Cardiac muscle cell (in vitro differentiated cells and primary cell): ENCODE data around the gene RERE. TPM values are rescaled to one million over a fixed set of nuclear protein-coding genes. Genes with fewer than 3 reads are reported as not detected.

Experiments
- DNase-seq, 2 donors: peaks; one replicate each; pipeline versions ENCODE4 v3.0.0 to v3.0.0-alpha.2; 2010 to 2017; ENCODE audit warnings: low read depth in 1 of 2, low spot score in 1 of 2
- H3K27ac ChIP-seq: fragments of 200-600 bp; sonication (generic); 2 replicates; pipeline ENCODE4 v1.5.1; 2016
- H3K27me3 ChIP-seq: fragments of 200-600 bp; sonication (generic); 2 replicates; pipeline ENCODE4 v1.6.0; 2016; ENCODE audit warnings: control low read depth
- H3K36me3 ChIP-seq: fragments of 200-600 bp; sonication (generic); 2 replicates; pipeline ENCODE4 v1.5.1; 2016; ENCODE audit warnings: control low read depth
- H3K4me1 ChIP-seq: fragments of 200-600 bp; sonication (generic); 2 replicates; pipeline ENCODE4 v1.8.1; 2017; ENCODE audit warnings: low read depth, mild to moderate bottlenecking, mixed run types
- H3K4me3 ChIP-seq: fragments of 200-600 bp; sonication (generic); 2 replicates; pipeline ENCODE4 v1.5.1; 2016; ENCODE audit warnings: mild to moderate bottlenecking
- H3K9me3 ChIP-seq: fragments of 200-600 bp; sonication (generic); 2 replicates; pipeline ENCODE4 v1.5.1; 2017; ENCODE audit warnings: low read depth, mild to moderate bottlenecking, control low read depth
- CTCF ChIP-seq: IDR thresholded peaks from 2 replicates; pipeline ENCODE4 v1.5.1; 2012; ENCODE audit warnings: low read depth, mild to moderate bottlenecking, low read length
- polyA plus RNA-seq: library from polyadenylated mRNA; unstranded; fragments of >200 nt; fragmentation: Nextera tagmentation; extraction: Ambion mirVana; gene quantifications from 2 replicates; pipeline ENCODE4 v1.2.1, GENCODE V29; 2016
- total RNA-seq: library from RNA; depleted of rRNA; stranded (reverse); fragments of >200 nt; gene quantifications from 2 replicates; pipeline ENCODE4 v1.2.3, GENCODE V29; 2016

Gene RERE
- total and polyA plus RNA-seq, 2 experiments from 2014 or later: 72.5 to 81.0 TPM

DNA sequence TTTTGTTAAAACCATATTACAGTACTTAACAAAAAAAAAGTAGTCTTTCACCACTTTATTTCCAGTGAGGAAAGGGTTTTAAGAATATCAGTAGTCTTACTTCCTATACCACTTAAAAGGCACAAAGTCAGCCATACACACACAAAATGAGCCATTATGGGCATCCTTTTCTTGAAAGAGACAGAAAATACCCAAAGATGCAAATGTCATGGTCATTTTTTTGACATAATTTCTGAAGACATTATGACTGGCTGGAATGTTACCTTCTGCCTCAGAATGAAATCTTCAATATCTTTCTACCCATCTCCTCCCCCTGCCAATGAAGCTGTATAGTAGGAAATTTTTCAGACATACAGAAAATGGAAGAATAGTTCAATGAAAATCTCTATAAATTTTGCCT is 261.9 kb downstream of the RERE start:
- no peak overlapping the region for H3K4me3 ChIP-seq
- H3K27ac ChIP-seq: peak overlapping the region; percentile 22
- TF ChIP-seq CTCF: no peak
- no peaks in the 10 kb centered on the region for H3K27me3 ChIP-seq
- DNase-seq: no peak
- no peaks in the 10 kb centered on the region for H3K9me3 ChIP-seq
- H3K36me3 ChIP-seq: peaks cover 10% of the 10 kb centered on the region
- peaks cover 10% of the 10 kb centered on the region for H3K4me1 ChIP-seq

- H3K9me3 ChIP-seq: no peaks in the 10 kb centered on the region
- no peak overlapping the region for H3K27ac ChIP-seq
- H3K4me1 ChIP-seq: peaks cover 11% of the 10 kb centered on the region
- no peak for TF ChIP-seq CTCF
- DNase-seq: peak in 1 of 2 donors; percentile 48
- no peaks in the 10 kb centered on the region for H3K27me3 ChIP-seq
- peaks cover 10% of the 10 kb centered on the region for H3K36me3 ChIP-seq
- H3K4me3 ChIP-seq: no peak overlapping the region
Measured at GRCh38 chr1:8554956-8555534, 262.4 kb downstream of the RERE start.

GRCh38 chr1:8552820-8553397 is 264.5 kb downstream of the RERE start:
- TF ChIP-seq CTCF: no peak
- Histone ChIP-seq H3K36me3 (peaks cover 10% of the 10 kb centered on the region), H3K4me1 (peaks cover 19% of the 10 kb centered on the region), H3K4me3 (no peak overlapping the region), H3K9me3 (no peaks in the 10 kb centered on the region), H3K27me3 (no peaks in the 10 kb centered on the region), H3K27ac (peak overlapping the region; percentile 35)
- no peak for DNase-seq

DNA sequence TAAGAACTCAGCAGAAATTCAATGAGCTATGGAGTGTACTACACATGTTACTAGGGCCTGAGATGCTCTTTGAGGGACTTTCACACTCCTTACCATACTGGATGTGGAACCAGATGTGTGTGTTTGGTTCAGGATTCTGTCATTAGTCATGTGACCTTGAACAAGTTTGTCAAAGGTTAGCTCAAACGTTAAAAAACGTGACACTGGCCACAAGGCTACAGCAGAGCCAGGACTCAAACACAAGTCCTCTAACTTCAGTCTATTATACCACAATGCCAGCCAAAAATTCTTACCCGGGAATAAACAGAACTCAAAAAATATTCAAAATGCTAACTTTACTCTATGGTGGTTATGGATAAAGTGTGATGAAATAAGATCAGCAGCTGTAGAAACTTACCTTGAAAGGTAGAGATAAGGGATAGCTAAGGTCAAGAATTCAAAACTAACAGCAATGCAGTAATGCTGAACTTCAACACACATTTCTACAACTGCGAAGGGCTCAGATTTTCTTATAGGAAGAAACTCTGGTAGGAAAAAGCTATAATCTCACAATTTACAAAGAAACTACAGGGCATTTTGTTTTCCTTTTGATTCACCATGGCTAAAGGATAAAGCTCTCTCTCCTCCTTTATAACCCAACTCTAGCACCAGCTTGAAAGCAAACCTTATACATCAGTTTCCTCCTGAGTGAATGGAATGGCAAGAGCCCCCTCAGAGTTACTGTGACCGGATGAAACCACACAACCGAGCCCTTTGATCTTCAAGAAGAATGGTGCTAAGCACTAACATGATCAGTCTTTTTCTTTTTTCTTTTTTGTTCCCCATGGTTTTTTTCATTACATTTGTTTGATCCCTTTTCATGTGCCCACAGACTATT is 265.6 kb downstream of the RERE start:
- Histone ChIP-seq H3K4me3 (no peak overlapping the region), H3K27ac (peak overlapping the region; percentile 73), H3K9me3 (no peaks in the 10 kb centered on the region), H3K36me3 (peaks cover 10% of the 10 kb centered on the region), H3K4me1 (peaks cover 22% of the 10 kb centered on the region), H3K27me3 (no peaks in the 10 kb centered on the region)
- no peak for DNase-seq
- no peak for TF ChIP-seq CTCF

DNA sequence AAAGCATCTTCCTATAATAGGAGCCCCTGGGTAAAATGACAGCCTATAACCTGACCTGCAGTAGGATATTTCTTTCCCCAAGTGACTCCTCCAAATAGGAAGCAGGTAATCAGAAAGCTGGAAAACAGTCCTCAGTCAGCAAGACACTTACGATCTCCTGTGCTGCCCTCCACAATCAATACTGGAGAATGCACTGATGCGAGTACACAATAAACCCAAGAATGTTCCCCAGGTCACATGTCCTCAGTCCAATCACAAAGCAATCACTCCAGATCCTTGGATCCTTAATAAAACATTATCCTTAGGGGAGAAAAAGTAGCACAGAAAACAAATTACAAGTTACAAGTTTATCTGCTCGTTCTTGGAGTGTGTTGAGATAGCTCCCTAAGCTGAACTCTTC is 266.4 kb downstream of the RERE start:
- H3K4me3 ChIP-seq: no peak overlapping the region
- H3K4me1 ChIP-seq: peaks cover 22% of the 10 kb centered on the region
- H3K9me3 ChIP-seq: no peaks in the 10 kb centered on the region
- peaks cover 7% of the 10 kb centered on the region for H3K36me3 ChIP-seq
- H3K27ac ChIP-seq: peak overlapping the region; percentile 73
- DNase-seq: no peak
- no peak for TF ChIP-seq CTCF
- H3K27me3 ChIP-seq: no peaks in the 10 kb centered on the region
